HUES64 (cell line): ENCODE data around the gene STAB2.

Source experiments
- H3K27ac ChIP-seq: 2 replicates; pipeline ENCODE4 v1.7.0; 2013; ENCODE audit warnings: low read depth, low read length, inconsistent platforms
- H3K27me3 ChIP-seq: 2 replicates; pipeline ENCODE4 v1.6.1; 2013; ENCODE audit warnings: mild to moderate bottlenecking, low read length; ENCODE audit not compliant: insufficient read depth
- H3K36me3 ChIP-seq: 2 replicates; pipeline ENCODE4 v1.6.1; 2013; ENCODE audit warnings: mild to moderate bottlenecking, low read length; ENCODE audit not compliant: insufficient read depth
- H3K4me1 ChIP-seq: 2 replicates; pipeline ENCODE4 v1.6.1; 2013; ENCODE audit warnings: mild to moderate bottlenecking, low read length, moderate library complexity; ENCODE audit not compliant: insufficient read depth
- H3K4me3 ChIP-seq: 2 replicates; pipeline ENCODE4 v1.5.1; 2013; ENCODE audit warnings: mild to moderate bottlenecking, low read length, moderate library complexity
- H3K9ac ChIP-seq: 2 replicates; pipeline ENCODE4 v1.6.1; 2013; ENCODE audit warnings: mild to moderate bottlenecking, low read depth, low read length
- H3K9me3 ChIP-seq: 2 replicates; pipeline ENCODE4 v1.6.1; 2013; ENCODE audit warnings: low read depth, low read length; ENCODE audit not compliant: insufficient read depth
- WGBS: fragments of 150-250, 120-280 bp; methylation state at CpG from one replicate; pipeline ENCODE4 v1.1.7; 2013; ENCODE audit warnings: missing lambda C conversion rate; 5-methylcytosine and 5-hydroxymethylcytosine counted together

Gene STAB2

GRCh38 chr12:103673487-103673886 is 86.4 kb downstream of the STAB2 start:
- Histone ChIP-seq H3K9me3 (no peaks in the 10 kb centered on the region), H3K36me3 (no peaks in the 10 kb centered on the region), H3K27ac (no peak overlapping the region), H3K4me1 (peaks cover 20% of the 10 kb centered on the region; the same call in 1 of the 2 replicates), H3K9ac (no peak overlapping the region), H3K4me3 (no peak overlapping the region), H3K27me3 (no peaks in the 10 kb centered on the region)
- 94% methylated on average over 6 of the region's 6 CpGs for WGBS

GRCh38 chr12:103673891-103674375 is 86.9 kb downstream of the STAB2 start:
- H3K9me3 ChIP-seq, result no peaks in the 10 kb centered on the region
- H3K9ac ChIP-seq, result no peak overlapping the region
- no peaks in the 10 kb centered on the region for H3K36me3 ChIP-seq
- no peak overlapping the region for H3K27ac ChIP-seq
- WGBS, result 95% methylated on average over 10 of the region's 10 CpGs
- H3K4me3 ChIP-seq, result no peak overlapping the region
- no peaks in the 10 kb centered on the region for H3K27me3 ChIP-seq
- peaks cover 20% of the 10 kb centered on the region; the same call in 1 of the 2 replicates for H3K4me1 ChIP-seq

GRCh38 chr12:103676893-103677292 is 89.8 kb downstream of the STAB2 start:
- H3K36me3 ChIP-seq, result no peaks in the 10 kb centered on the region
- H3K9ac ChIP-seq, result no peak overlapping the region
- H3K27ac ChIP-seq, result no peak overlapping the region
- H3K9me3 ChIP-seq, result no peaks in the 10 kb centered on the region
- H3K27me3 ChIP-seq, result no peaks in the 10 kb centered on the region
- H3K4me1 ChIP-seq, result peaks cover 4% of the 10 kb centered on the region; the same call in 1 of the 2 replicates
- WGBS, result 90% methylated on average over 3 of the region's 3 CpGs
- no peak overlapping the region for H3K4me3 ChIP-seq

- H3K27ac ChIP-seq, result no peak overlapping the region
- H3K9me3 ChIP-seq, result no peaks in the 10 kb centered on the region
- H3K27me3 ChIP-seq, result no peaks in the 10 kb centered on the region
- no peak overlapping the region for H3K4me3 ChIP-seq
- WGBS, result 87% methylated on average over 8 of the region's 8 CpGs
- peaks cover 4% of the 10 kb centered on the region; the same call in 1 of the 2 replicates for H3K4me1 ChIP-seq
- no peak overlapping the region for H3K9ac ChIP-seq
- no peaks in the 10 kb centered on the region for H3K36me3 ChIP-seq
Observed at GRCh38 chr12:103677341-103677740, 90.3 kb downstream of the STAB2 start.

- 88% methylated on average over 1 of the region's 2 CpGs for WGBS
- Histone ChIP-seq H3K27ac (no peak overlapping the region), H3K36me3 (no peaks in the 10 kb centered on the region), H3K4me3 (no peak overlapping the region), H3K9me3 (no peaks in the 10 kb centered on the region), H3K4me1 (peaks cover 4% of the 10 kb centered on the region; the same call in 1 of the 2 replicates), H3K9ac (no peak overlapping the region), H3K27me3 (no peaks in the 10 kb centered on the region)
Observed at GRCh38 chr12:103677905-103678304, 90.8 kb downstream of the STAB2 start.

GRCh38 chr12:103679421-103680170 is 92.5 kb downstream of the STAB2 start:
- Histone ChIP-seq H3K27ac (no peak overlapping the region), H3K9ac (no peak overlapping the region), H3K4me3 (no peak overlapping the region), H3K9me3 (no peaks in the 10 kb centered on the region), H3K4me1 (peaks cover 4% of the 10 kb centered on the region; the same call in 1 of the 2 replicates), H3K36me3 (no peaks in the 10 kb centered on the region), H3K27me3 (no peaks in the 10 kb centered on the region)
- 95% methylated on average over 7 of the region's 7 CpGs for WGBS

GRCh38 chr12:103680591-103681141 is 93.6 kb downstream of the STAB2 start:
- peaks cover 4% of the 10 kb centered on the region; the same call in 1 of the 2 replicates for H3K4me1 ChIP-seq
- 91% methylated on average over 7 of the region's 7 CpGs for WGBS
- H3K36me3 ChIP-seq, result no peaks in the 10 kb centered on the region
- no peak overlapping the region for H3K27ac ChIP-seq
- H3K4me3 ChIP-seq, result no peak overlapping the region
- H3K9me3 ChIP-seq, result no peaks in the 10 kb centered on the region
- H3K9ac ChIP-seq, result no peak overlapping the region
- no peaks in the 10 kb centered on the region for H3K27me3 ChIP-seq

- Histone ChIP-seq H3K36me3 (no peaks in the 10 kb centered on the region), H3K27me3 (no peaks in the 10 kb centered on the region), H3K4me1 (no peaks in the 10 kb centered on the region), H3K4me3 (no peak overlapping the region), H3K9ac (no peak overlapping the region), H3K27ac (no peak overlapping the region), H3K9me3 (no peaks in the 10 kb centered on the region)
- 85% methylated on average over 6 of the region's 6 CpGs for WGBS
Observed at GRCh38 chr12:103686026-103686425, 99.0 kb downstream of the STAB2 start.

- WGBS, result 90% methylated on average over 2 of the region's 2 CpGs
- Histone ChIP-seq H3K27ac (no peak overlapping the region), H3K9ac (no peak overlapping the region), H3K9me3 (no peaks in the 10 kb centered on the region), H3K36me3 (no peaks in the 10 kb centered on the region), H3K4me3 (no peak overlapping the region), H3K4me1 (peaks cover 4% of the 10 kb centered on the region; the same call in 1 of the 2 replicates), H3K27me3 (no peaks in the 10 kb centered on the region)
Observed at GRCh38 chr12:103687253-103687652, 100.2 kb downstream of the STAB2 start.

- Histone ChIP-seq H3K4me1 (peaks cover 4% of the 10 kb centered on the region; the same call in 1 of the 2 replicates), H3K27me3 (no peaks in the 10 kb centered on the region), H3K9me3 (no peaks in the 10 kb centered on the region), H3K36me3 (no peaks in the 10 kb centered on the region), H3K9ac (no peak overlapping the region), H3K4me3 (no peak overlapping the region), H3K27ac (no peak overlapping the region)
- WGBS, result 95% methylated on average over 6 of the region's 6 CpGs
Observed at GRCh38 chr12:103688376-103689063, 101.4 kb downstream of the STAB2 start.

GRCh38 chr12:103690426-103690825 is 103.4 kb downstream of the STAB2 start:
- Histone ChIP-seq H3K27ac (no peak overlapping the region), H3K4me3 (no peak overlapping the region), H3K4me1 (peaks cover 4% of the 10 kb centered on the region; the same call in 1 of the 2 replicates), H3K9ac (no peak overlapping the region), H3K36me3 (no peaks in the 10 kb centered on the region), H3K9me3 (no peaks in the 10 kb centered on the region), H3K27me3 (no peaks in the 10 kb centered on the region)
- 87% methylated on average over 2 of the region's 2 CpGs for WGBS
